Coronary artery (tissue), 2 donors: Measurements from ENCODE around the gene DHRS9.

Experiments
- DNase-seq: peaks from one replicate; pipeline ENCODE4 v3.0.0-alpha.2; 2017; ENCODE audit warnings: low spot score
- H3K27ac ChIP-seq, 2 donors: fragments of 200-600 bp; sonication (generic); one replicate each; pipeline ENCODE4 v1.5.1; 2016 to 2019
- H3K4me3 ChIP-seq: fragments of 200-600 bp; sonication (generic); 2 replicates; pipeline ENCODE4 v1.5.1; 2016; ENCODE audit warnings: mild to moderate bottlenecking, moderate library complexity
- CTCF ChIP-seq: fragments of 200-600 bp; sonication (generic); IDR thresholded peaks from one replicate; pipeline ENCODE4 v1.5.1; 2019; ENCODE audit warnings: antibody characterized with exemption

DHRS9 gene

GRCh38 chr2:169116327-169116726, 47.0 kb downstream of the DHRS9 start:
- Histone ChIP-seq H3K27ac (no peak overlapping the region), H3K4me3 (no peak overlapping the region)
- no peak for DNase-seq
- no peak for TF ChIP-seq CTCF

GRCh38 chr2:169116993-169117392, 47.6 kb downstream of the DHRS9 start:
- no peak for TF ChIP-seq CTCF
- Histone ChIP-seq H3K27ac (no peak overlapping the region), H3K4me3 (no peak overlapping the region)
- DNase-seq = no peak

- Histone ChIP-seq H3K4me3 (no peak overlapping the region), H3K27ac (no peak overlapping the region)
- DNase-seq = no peak
- TF ChIP-seq CTCF = no peak
Observed at GRCh38 chr2:169118060-169118459, 48.7 kb downstream of the DHRS9 start.

GRCh38 chr2:169119123-169119760, 49.9 kb downstream of the DHRS9 start:
- Histone ChIP-seq H3K27ac (no peak overlapping the region), H3K4me3 (no peak overlapping the region)
- no peak for TF ChIP-seq CTCF
- DNase-seq = no peak

GRCh38 chr2:169119851-169120250, 50.5 kb downstream of the DHRS9 start:
- Histone ChIP-seq H3K4me3 (no peak overlapping the region), H3K27ac (no peak overlapping the region)
- TF ChIP-seq CTCF = no peak
- no peak for DNase-seq

- Histone ChIP-seq H3K27ac (no peak overlapping the region), H3K4me3 (no peak overlapping the region)
- no peak for DNase-seq
- TF ChIP-seq CTCF = no peak
Observed at GRCh38 chr2:169129703-169130243, 60.4 kb downstream of the DHRS9 start.
